A673 (cell line): ENCODE data around the gene DGKQ. TPM values are rescaled to one million over a fixed set of nuclear protein-coding genes. Genes with fewer than 3 reads are reported as not detected.

Experiments used
- BruUV-seq: library from RNA; stranded (reverse); fragments of 400-500 nt; replicated peaks from 2 replicates; lab custom pipeline; 2021; lab: Mats Ljungman, UMichigan
- CTCF ChIA-PET: fragments of 300-600 bp; sonication (Branson Sonifier 250); formaldehyde crosslinking; loops from one replicate; lab custom pipeline; 2022; ENCODE audit warnings: antibody characterized with exemption; lab: Charles Lee
- POLR2A ChIA-PET: fragments of 300-600 bp; sonication (Branson Sonifier 250); formaldehyde crosslinking; loops from one replicate; lab custom pipeline; 2022; ENCODE audit warnings: antibody characterized with exemption; ENCODE audit not compliant: low non-redundant PET; lab: Charles Lee
- DNase-seq: peaks from one replicate; pipeline ENCODE4 v3.0.0-alpha.2; 2015; ENCODE audit warnings: low spot score
- H3K27ac ChIP-seq: fragments of 200-600 bp; sonication (generic); 2 replicates; pipeline ENCODE4 v1.5.1; 2016; ENCODE audit warnings: mixed run types, low read depth, mild to moderate bottlenecking, mixed read lengths, antibody characterized with exemption, low read length; ENCODE audit not compliant: poor library complexity, severe bottlenecking
- H3K27me3 ChIP-seq: fragments of 200-600 bp; sonication (generic); replicated peaks from 2 replicates; pipeline ENCODE4 v1.6.1; 2017; ENCODE audit warnings: mixed run types, low read depth, mild to moderate bottlenecking, mixed read lengths, antibody characterized with exemption, low read length; ENCODE audit not compliant: insufficient read depth, poor library complexity
- H3K36me3 ChIP-seq: fragments of 200-600 bp; sonication (generic); 2 replicates; pipeline ENCODE4 v1.6.1; 2016; ENCODE audit warnings: mixed run types, mild to moderate bottlenecking, mixed read lengths, antibody characterized with exemption, low read length; ENCODE audit not compliant: insufficient read depth, poor library complexity, severe bottlenecking
- H3K4me1 ChIP-seq: fragments of 200-600 bp; sonication (generic); 2 replicates; pipeline ENCODE4 v1.6.1; 2017; ENCODE audit warnings: mixed run types, mild to moderate bottlenecking, mixed read lengths, antibody characterized with exemption, low read length; ENCODE audit not compliant: insufficient read depth, poor library complexity, severe bottlenecking
- H3K4me3 ChIP-seq: fragments of 200-600 bp; sonication (generic); 2 replicates; pipeline ENCODE4 v1.5.1; 2016; ENCODE audit warnings: low read depth, mixed run types, mild to moderate bottlenecking, mixed read lengths, low read length; ENCODE audit not compliant: poor library complexity, severe bottlenecking
- H3K9me3 ChIP-seq: fragments of 200-600 bp; sonication (generic); 2 replicates; pipeline ENCODE4 v1.6.1; 2016; ENCODE audit warnings: mixed run types, low read depth, mild to moderate bottlenecking, mixed read lengths, antibody characterized with exemption, low read length; ENCODE audit not compliant: poor library complexity, severe bottlenecking
- CTCF ChIP-seq: fragments of 300-800, 200-600 bp; sonication (generic); conservative IDR thresholded peaks from 2 replicates; pipeline ENCODE4 v1.5.1; 2017; ENCODE audit warnings: low read depth, mild to moderate bottlenecking, antibody characterized with exemption, low read length, moderate library complexity, mixed read lengths
- EZH2 ChIP-seq: fragments of 200-600 bp; sonication (generic); IDR thresholded peaks from 2 replicates; pipeline ENCODE4 v1.6.1; 2017; ENCODE audit warnings: borderline replicate concordance, low read depth, mild to moderate bottlenecking, mixed read lengths, antibody characterized with exemption, low read length; ENCODE audit not compliant: poor library complexity, severe bottlenecking
- intact Hi-C: fragments of 100-400 bp; cut with micrococcal nuclease; formaldehyde crosslinking; loops from one replicate; pipeline ENCODE4 v1.10.0; 2022; ENCODE audit not compliant: unreplicated experiment
- total RNA-seq: library from RNA; stranded (reverse); gene quantifications from 2 replicates; pipeline ENCODE4 v1.2.3, GENCODE V29; 2021

The DGKQ gene
- total RNA-seq, 1 experiment from 2014 or later: 8.8 TPM

DNA sequence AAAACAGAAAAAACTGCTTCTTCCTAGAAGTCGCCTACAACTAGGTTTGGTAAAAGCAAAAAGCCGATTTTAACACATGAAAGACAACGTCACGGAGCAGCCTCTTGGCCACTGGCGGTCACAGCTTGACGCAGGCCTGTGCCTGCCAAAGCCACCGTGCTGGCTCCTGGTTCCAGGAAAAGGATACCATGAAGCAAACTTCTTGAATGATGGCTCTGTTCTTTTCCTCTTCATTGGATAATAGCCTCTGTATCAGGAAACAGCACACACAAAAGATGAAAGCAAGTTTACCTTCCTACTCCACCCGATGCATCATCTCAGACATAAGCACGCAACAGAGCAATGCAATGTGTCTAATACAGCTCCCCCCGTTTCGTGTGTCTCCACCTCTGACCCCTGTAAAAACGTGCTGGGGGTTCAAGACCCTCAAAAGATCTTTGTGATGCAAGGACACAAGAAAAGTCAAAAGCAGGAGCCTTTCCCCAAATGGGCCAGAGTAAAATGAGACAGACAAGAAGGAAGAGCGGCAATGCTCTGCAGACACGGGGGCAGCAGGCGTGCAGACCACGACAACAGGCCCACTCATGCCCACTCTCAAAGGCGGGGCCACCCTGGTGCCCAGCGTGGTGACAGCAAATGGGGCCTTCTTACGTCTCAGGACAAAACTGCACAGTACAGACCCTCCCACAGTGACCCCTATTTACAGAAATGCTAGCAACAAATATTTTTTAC lies 60.7 kb downstream of the DGKQ start:
- no TSS peak for BruUV-seq
- intact Hi-C loops: no loop called here
- no peaks in the 10 kb centered on the region for H3K4me1 ChIP-seq
- no peaks in the 10 kb centered on the region for H3K27me3 ChIP-seq
- H3K36me3 ChIP-seq: peaks cover 3% of the 10 kb centered on the region
- ChIA-PET CTCF (no interaction called here), POLR2A (no interaction called here)
- TF ChIP-seq EZH2 (no peak), CTCF (no peak)
- no peak overlapping the region for H3K4me3 ChIP-seq
- DNase-seq: no peak
- no peak overlapping the region for H3K27ac ChIP-seq
- H3K9me3 ChIP-seq: no peaks in the 10 kb centered on the region

DNA sequence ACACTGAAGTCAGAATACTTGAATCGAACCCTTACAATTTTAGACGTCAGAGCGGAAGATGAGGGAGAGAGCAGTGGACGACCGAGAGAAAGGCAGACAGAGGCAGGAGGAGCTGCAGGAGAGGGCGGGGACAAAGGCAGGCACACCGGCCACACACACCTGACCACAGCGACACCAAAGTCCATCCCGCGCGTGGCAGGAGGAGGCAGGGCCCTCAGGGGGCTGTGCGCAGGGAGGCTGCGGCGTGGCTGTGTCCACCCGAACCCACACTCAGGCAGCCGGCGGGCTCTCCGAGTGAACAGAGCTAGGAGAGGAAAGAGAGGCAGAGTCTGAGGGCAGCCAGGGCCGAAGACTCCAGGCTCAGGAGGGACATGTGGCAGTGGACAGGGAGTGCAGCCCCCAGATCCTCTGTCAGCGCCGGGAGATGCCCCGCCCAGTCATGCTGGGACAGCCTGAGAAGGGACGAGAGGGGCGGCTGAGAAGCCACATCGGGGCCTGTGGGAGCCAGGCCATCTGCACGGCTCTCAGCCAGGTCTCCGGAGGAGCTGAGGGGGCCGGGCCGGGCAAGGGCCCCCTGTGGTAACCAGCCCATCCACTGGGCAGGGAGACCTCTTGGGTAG lies 61.4 kb downstream of the DGKQ start:
- H3K4me1 ChIP-seq: no peaks in the 10 kb centered on the region
- DNase-seq: no peak
- POLR2A ChIA-PET: interaction anchor here (0.6 kb wide), 1 partner anchor 12 kb away, joined by 9 read pairs; no protein-coding TSS in a partner anchor
- H3K9me3 ChIP-seq: no peaks in the 10 kb centered on the region
- intact Hi-C loops: no loop called here
- no peak overlapping the region for H3K4me3 ChIP-seq
- no TSS peak for BruUV-seq
- peaks cover 3% of the 10 kb centered on the region for H3K36me3 ChIP-seq
- no peaks in the 10 kb centered on the region for H3K27me3 ChIP-seq
- TF ChIP-seq EZH2 (no peak), CTCF (no peak)
- CTCF ChIA-PET: no interaction called here
- H3K27ac ChIP-seq: no peak overlapping the region

DNA sequence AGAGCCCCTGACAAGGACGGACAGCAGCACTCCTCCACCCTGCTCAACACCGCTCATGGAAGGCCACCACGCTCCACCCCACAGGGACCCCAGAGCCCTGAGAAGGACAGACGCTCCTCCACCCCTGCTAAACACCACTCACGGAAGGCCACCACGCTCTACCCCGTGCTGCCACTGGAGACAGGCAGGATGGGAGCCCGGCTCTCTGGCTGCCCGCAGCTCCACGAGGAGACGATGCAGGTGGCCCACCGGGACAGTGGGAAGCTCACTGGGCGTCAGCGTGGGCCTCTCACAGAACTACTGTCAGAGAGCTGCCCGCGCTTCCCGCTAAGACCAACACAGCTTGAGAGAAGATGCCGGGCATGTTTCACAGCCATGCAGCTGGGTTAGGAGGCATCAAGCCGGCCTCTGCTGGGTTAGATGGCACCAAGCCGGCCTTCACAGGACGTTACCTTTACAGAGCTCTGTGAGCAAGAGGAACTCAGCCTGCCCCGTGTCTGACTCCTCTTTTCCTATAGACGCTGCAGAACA lies 62.1 kb downstream of the DGKQ start:
- H3K27ac ChIP-seq: no peak overlapping the region
- BruUV-seq: no TSS peak
- no peaks in the 10 kb centered on the region for H3K9me3 ChIP-seq
- no peak for TF ChIP-seq CTCF
- no peak for TF ChIP-seq EZH2
- H3K4me3 ChIP-seq: no peak overlapping the region
- peaks cover 3% of the 10 kb centered on the region for H3K36me3 ChIP-seq
- DNase-seq: no peak
- POLR2A ChIA-PET: interaction anchor here (0.6 kb wide), 1 partner anchor 12 kb away, joined by 9 read pairs; no protein-coding TSS in a partner anchor
- CTCF ChIA-PET: no interaction called here
- H3K27me3 ChIP-seq: no peaks in the 10 kb centered on the region
- intact Hi-C loops: no loop called here
- H3K4me1 ChIP-seq: no peaks in the 10 kb centered on the region
